K562 (cell line): Measurements from ENCODE around the gene MAP1LC3B2. TPM values are rescaled to one million over a fixed set of nuclear protein-coding genes. Genes with fewer than 3 reads are reported as not detected.

ENCODE experiments used
- ATAC-seq: fragments of 200-7000 bp; cut with Tn5 transposase; 3 replicates; pipeline ENCODE4 v1.9.1; 2020; ENCODE audit warnings: moderate library complexity
- BruUV-seq: library from RNA; stranded (reverse); fragments of 400-500 nt; replicated peaks from 2 replicates; lab custom pipeline; 2021; lab: Mats Ljungman, UMichigan
- CTCF ChIA-PET: fragments of 300-600 bp; formaldehyde crosslinking; extraction: SDS; loops from one replicate; lab custom pipeline; 2021; ENCODE audit warnings: low intra/inter-chr PET ratio; lab: Yijun Ruan, JAX
- POLR2A ChIA-PET: fragments of 300-600, 350-650 bp; sonication (Branson Sonifier 250); formaldehyde crosslinking; extraction: SDS; loops from one replicate; lab custom pipeline; 2021; ENCODE audit warnings: antibody characterized with exemption, inconsistent platforms; lab: Yijun Ruan, JAX
- DNase-seq, 4 experiments: peaks; one replicate each; pipeline versions ENCODE4 v3.0.0 to v3.0.0-alpha.2; 2011 to 2018; ENCODE audit warnings: low spot score in 3 of 4, mixed read lengths in 3 of 4; ENCODE audit errors: extremely low read depth in 1 of 4
- FAIRE-seq: peaks from 2 replicates; lab custom pipeline; 2011; peaks lifted over from hg19 to GRCh38; lab: Jason Lieb, UNC
- H2AFZ ChIP-seq: 2 replicates; pipeline ENCODE4 v1.6.0; 2011; ENCODE audit warnings: low read depth, low read length, control low read depth, inconsistent platforms
- H3K27ac ChIP-seq: fragments of 200-600 bp; 3 replicates; pipeline ENCODE4 v1.8.0; 2011; ENCODE audit warnings: low read depth, mild to moderate bottlenecking, control low read depth, inconsistent platforms, low read length, moderate library complexity, mixed read lengths; ENCODE audit errors: extremely low read depth
- H3K27me3 ChIP-seq, 2 experiments: fragments of 300-600 bp in 1 of 2; 2 replicates in 1 of 2; 3 replicates in 1 of 2; pipeline versions ENCODE4 v1.6.0 to v1.8.0; 2011; ENCODE audit warnings: inconsistent platforms in 2 of 2, low read length in 2 of 2, mild to moderate bottlenecking in 1 of 2, mixed read lengths in 1 of 2, moderate library complexity in 1 of 2; ENCODE audit not compliant: control insufficient read depth in 2 of 2, insufficient read depth in 2 of 2
- H3K36me3 ChIP-seq: fragments of 300-600 bp; 3 replicates; pipeline ENCODE4 v1.8.0; 2011; ENCODE audit warnings: mild to moderate bottlenecking, low read length, inconsistent platforms; ENCODE audit not compliant: control insufficient read depth, insufficient read depth
- H3K4me1 ChIP-seq, 2 experiments: fragments of 200-600 bp in 1 of 2; replicated peaks in 1 of 2; 2 replicates in 1 of 2; 3 replicates in 1 of 2; pipeline versions ENCODE4 v1.5.1 to v1.8.0; 2011; ENCODE audit warnings: inconsistent platforms in 2 of 2, low read length in 2 of 2, mild to moderate bottlenecking in 1 of 2, mixed read lengths in 1 of 2, moderate library complexity in 1 of 2; ENCODE audit not compliant: control insufficient read depth in 2 of 2, insufficient read depth in 2 of 2
- H3K4me2 ChIP-seq: 2 replicates; pipeline ENCODE4 v1.6.1; 2011; ENCODE audit warnings: low read length, control low read depth, inconsistent platforms, mixed read lengths; ENCODE audit not compliant: insufficient read depth
- H3K4me3 ChIP-seq: fragments of 200-600 bp; sonication (generic), shearing (Covaris generic); 2 replicates; pipeline ENCODE4 v1.5.1; 2016; ENCODE audit warnings: control low read depth, inconsistent platforms
- H3K79me2 ChIP-seq: fragments of 200-600 bp; 3 replicates; pipeline ENCODE4 v1.8.0; 2011; ENCODE audit warnings: low read length, inconsistent platforms; ENCODE audit not compliant: control insufficient read depth, insufficient read depth
- H3K9ac ChIP-seq, 2 experiments: 2 replicates each; pipeline versions ENCODE4 v1.6.0 to v1.6.1; 2011; ENCODE audit warnings: low read depth in 2 of 2, low read length in 2 of 2, control low read depth in 1 of 2, inconsistent platforms in 1 of 2, mild to moderate bottlenecking in 1 of 2, mixed read lengths in 1 of 2; ENCODE audit not compliant: insufficient read depth in 1 of 2
- H3K9me1 ChIP-seq: one replicate; pipeline ENCODE4 v1.6.0; 2011; ENCODE audit warnings: inconsistent platforms, mild to moderate bottlenecking, low read length, moderate library complexity; ENCODE audit not compliant: control insufficient read depth, insufficient read depth
- H3K9me3 ChIP-seq: replicated peaks from 2 replicates; pipeline ENCODE4 v1.5.1; 2011; ENCODE audit warnings: low read depth, low read length, inconsistent platforms; ENCODE audit not compliant: control insufficient read depth, insufficient read depth
- H4K20me1 ChIP-seq: replicated peaks from 2 replicates; pipeline ENCODE4 v1.6.1; 2011; ENCODE audit warnings: low read length, inconsistent platforms, mixed read lengths; ENCODE audit not compliant: control insufficient read depth, insufficient read depth
- FOXA3 ChIP-seq, 2 experiments: fragments of 450-650 bp in 1 of 2; sonication (generic) in 1 of 2; formaldehyde crosslinking; IDR thresholded peaks in 1 of 2; conservative IDR thresholded peaks in 1 of 2; 2 replicates each; pipeline versions ENCODE4 v1.4.0 to v1.8.0; 2020 to 2022; ENCODE audit warnings: mild to moderate bottlenecking in 2 of 2, missing genetic modification reagents in 1 of 2
- NUFIP1 ChIP-seq: fragments of 450-650 bp; IDR thresholded peaks from 2 replicates; pipeline ENCODE4 v1.6.1; 2018; ENCODE audit not compliant: partially characterized antibody
- POLR2AphosphoS5 ChIP-seq: IDR thresholded peaks from 2 replicates; pipeline ENCODE4 v1.6.1; 2011; ENCODE audit warnings: mild to moderate bottlenecking, low read depth, low read length, moderate library complexity; ENCODE audit not compliant: control insufficient read depth, insufficient read depth
- RUNX1 ChIP-seq: sonication (generic); IDR thresholded peaks from 2 replicates; pipeline ENCODE4 v1.6.1; 2016; ENCODE audit warnings: antibody characterized with exemption, low read depth
- SLC30A9 ChIP-seq: fragments of 250-450 bp; sonication (Bioruptor Pico); IDR thresholded peaks from 2 replicates; pipeline ENCODE4 v1.8.0; 2022; ENCODE audit warnings: mild to moderate bottlenecking, moderate library complexity
- SREBF2 ChIP-seq: sonication (generic); formaldehyde crosslinking; IDR thresholded peaks from 2 replicates; pipeline ENCODE4 v1.4.0; 2020; ENCODE audit warnings: mild to moderate bottlenecking, missing genetic modification reagents
- ZKSCAN1 ChIP-seq: fragments of 150-350 bp; IDR thresholded peaks from 2 replicates; pipeline ENCODE4 v1.6.1; 2016; ENCODE audit warnings: low read depth, low read length
- ZNF217 ChIP-seq: sonication (generic); formaldehyde crosslinking; IDR thresholded peaks from 2 replicates; pipeline ENCODE4 v1.8.0; 2022; ENCODE audit warnings: mild to moderate bottlenecking, missing genetic modification reagents
- ZNF316 ChIP-seq: fragments of 450-650 bp; IDR thresholded peaks from 2 replicates; pipeline ENCODE4 v1.6.1; 2016
- WGBS: fragments of 100-300 bp; shearing (Covaris generic); methylation state at CpG from one replicate; pipeline ENCODE4 v1.1.6; 2016; ENCODE audit warnings: low coverage, mixed read lengths; ENCODE audit not compliant: insufficient coverage; ENCODE audit errors: missing lambda C conversion rate; 5-methylcytosine and 5-hydroxymethylcytosine counted together
- in situ Hi-C: fragments of 300-500 bp; cut with MboI; formaldehyde crosslinking; loops from 4 replicates; pipeline ENCODE4 v1.15.0; 2018; ENCODE audit warnings: inconsistent platforms, mixed read lengths
- intact Hi-C: fragments of 100-400 bp; cut with micrococcal nuclease; formaldehyde crosslinking; loops from 2 replicates; pipeline ENCODE4 v1.14.2; 2022
- polyA plus RNA-seq, 8 experiments: library from polyadenylated mRNA; depleted of rRNA in 4 of 8; stranded (reverse) in 5 of 8; unstranded in 3 of 8; fragments of >200 nt; fragmentation: Nextera tagmentation in 2 of 8; fragmentation: Illumina TruSeq in 1 of 8; extraction: Ambion mirVana in 2 of 8; extraction: Trizol in 1 of 8; gene quantifications; 2 replicates each; pipeline versions ENCODE4 v1.2.1 to v1.2.3, GENCODE V29; 2011 to 2014; ENCODE audit warnings: inconsistent platforms in 1 of 8, missing spikeins in 1 of 8
- total RNA-seq, 7 experiments: library from RNA; depleted of rRNA in 6 of 7; stranded (reverse); fragments of >200 nt in 6 of 7; fragmentation: Illumina TruSeq in 2 of 7; extraction: Trizol in 2 of 7; gene quantifications; 2 replicates each; pipeline versions ENCODE4 v1.2.1 to v1.2.3, GENCODE V29; 2011 to 2021; ENCODE audit warnings: low replicate concordance in 1 of 7
- TF ChIP-seq, protein P1 (sequence below): sonication (generic); IDR thresholded peaks from 2 replicates; pipeline ENCODE4 v1.6.1; 2016
- TF ChIP-seq, protein P2 (sequence below), 2 experiments: fragments of 450-650 bp; IDR thresholded peaks; 2 replicates each; pipeline ENCODE4 v1.6.1; 2016; ENCODE audit warnings: mild to moderate bottlenecking in 2 of 2, borderline replicate concordance in 1 of 2, low read depth in 1 of 2, moderate library complexity in 1 of 2

The MAP1LC3B2 gene
- total and polyA plus RNA-seq, 9 of the 15 experiments (the other 6 are each of a cell fraction or from before 2014, with no cell fraction given): 0.53 to 2.8 (median 0.76) TPM; not detected in 2

DNA sequence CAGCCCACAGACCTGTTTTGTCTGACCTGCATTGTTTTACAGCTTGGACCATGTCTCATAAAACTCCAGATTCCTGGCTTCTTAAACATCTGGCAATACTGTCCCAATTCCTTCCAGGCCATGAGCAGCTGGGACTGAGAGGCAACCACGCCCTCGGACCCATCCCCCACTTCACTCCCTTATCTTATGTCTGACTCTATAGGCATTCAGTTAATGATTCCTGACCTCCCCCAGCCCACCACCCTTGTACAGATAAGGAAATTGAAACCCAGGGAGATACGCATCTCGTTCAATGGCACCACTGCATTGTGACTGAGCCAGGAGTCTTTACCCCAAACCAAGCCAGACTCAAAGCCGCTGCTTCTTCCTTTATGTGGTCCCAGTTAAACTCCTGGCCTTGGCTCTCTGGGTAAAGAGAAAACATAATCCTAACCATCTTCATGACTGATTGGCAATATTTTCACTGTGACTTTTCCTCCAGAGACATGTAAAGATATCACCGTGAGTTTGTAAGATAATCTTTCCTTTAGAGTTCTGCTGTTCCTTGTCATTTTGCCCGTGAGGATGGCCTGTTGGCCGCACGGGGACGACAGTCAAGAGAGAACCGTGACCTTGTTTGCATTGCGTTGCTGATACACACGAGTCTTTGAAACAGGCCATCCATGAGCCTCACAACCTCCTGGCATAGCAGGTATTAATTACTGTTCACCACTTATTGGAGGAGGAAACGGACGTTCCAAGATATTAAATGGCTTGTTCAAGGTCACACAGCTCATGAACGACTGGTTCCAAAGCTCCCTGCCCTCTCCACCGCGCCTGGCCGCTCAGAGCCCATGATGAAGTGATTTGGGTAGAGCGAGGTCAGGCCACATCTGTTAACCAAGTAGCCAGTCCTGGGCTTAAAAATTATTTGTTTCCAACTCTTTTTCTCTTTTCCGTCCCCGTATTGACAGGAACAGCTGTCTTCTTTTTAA is 39.4 kb downstream of the MAP1LC3B2 start:
- Histone ChIP-seq H3K36me3 (no peaks in the 10 kb centered on the region), H3K27ac (peak overlapping the region; percentile 85), H3K27me3 (no peaks in the 10 kb centered on the region), H3K4me2 (peak overlapping the region; percentile 71), H3K4me3 (no peak overlapping the region), H3K9me1 (no peaks in the 10 kb centered on the region), H4K20me1 (no peaks in the 10 kb centered on the region), H3K4me1 (peaks cover 34 to 43% of the 10 kb centered on the region in 2 experiments), H3K79me2 (no peaks in the 10 kb centered on the region), H3K9ac (peak overlapping the region; percentile 71 to 73; a peak in 3 of 4 replicates), H2AFZ (peak overlapping the region; percentile 92), H3K9me3 (no peaks in the 10 kb centered on the region)
- ATAC-seq: peak; percentile 70
- in situ Hi-C loops: no loop called here
- POLR2A ChIA-PET: interaction anchor here (0.5 to 1.2 kb wide), 5 partner anchors 16 to 215 kb away, joined by 3 to 7 read pairs (median 3); no protein-coding TSS in a partner anchor
- WGBS: 12% methylated on average over 22 of the region's 22 CpGs
- DNase-seq: peak; percentile 68 to 82 (median 73)
- no TSS peak for BruUV-seq
- CTCF ChIA-PET: interaction anchor here (1.1 kb wide), 1 partner anchor 583 kb away, joined by 3 read pairs; no protein-coding TSS in a partner anchor
- peak; percentile 86 for FAIRE-seq
- intact Hi-C loops: loop anchor here (1.0 to 10.0 kb wide), 4 partner anchors 39 to 604 kb away; partner anchors contain the start of genes MAP1LC3B2 and MED13L
- TF ChIP-seq, protein P1, sequence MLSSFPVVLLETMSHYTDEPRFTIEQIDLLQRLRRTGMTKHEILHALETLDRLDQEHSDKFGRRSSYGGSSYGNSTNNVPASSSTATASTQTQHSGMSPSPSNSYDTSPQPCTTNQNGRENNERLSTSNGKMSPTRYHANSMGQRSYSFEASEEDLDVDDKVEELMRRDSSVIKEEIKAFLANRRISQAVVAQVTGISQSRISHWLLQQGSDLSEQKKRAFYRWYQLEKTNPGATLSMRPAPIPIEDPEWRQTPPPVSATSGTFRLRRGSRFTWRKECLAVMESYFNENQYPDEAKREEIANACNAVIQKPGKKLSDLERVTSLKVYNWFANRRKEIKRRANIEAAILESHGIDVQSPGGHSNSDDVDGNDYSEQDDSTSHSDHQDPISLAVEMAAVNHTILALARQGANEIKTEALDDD: peak; percentile 63
- TF ChIP-seq, protein P2, sequence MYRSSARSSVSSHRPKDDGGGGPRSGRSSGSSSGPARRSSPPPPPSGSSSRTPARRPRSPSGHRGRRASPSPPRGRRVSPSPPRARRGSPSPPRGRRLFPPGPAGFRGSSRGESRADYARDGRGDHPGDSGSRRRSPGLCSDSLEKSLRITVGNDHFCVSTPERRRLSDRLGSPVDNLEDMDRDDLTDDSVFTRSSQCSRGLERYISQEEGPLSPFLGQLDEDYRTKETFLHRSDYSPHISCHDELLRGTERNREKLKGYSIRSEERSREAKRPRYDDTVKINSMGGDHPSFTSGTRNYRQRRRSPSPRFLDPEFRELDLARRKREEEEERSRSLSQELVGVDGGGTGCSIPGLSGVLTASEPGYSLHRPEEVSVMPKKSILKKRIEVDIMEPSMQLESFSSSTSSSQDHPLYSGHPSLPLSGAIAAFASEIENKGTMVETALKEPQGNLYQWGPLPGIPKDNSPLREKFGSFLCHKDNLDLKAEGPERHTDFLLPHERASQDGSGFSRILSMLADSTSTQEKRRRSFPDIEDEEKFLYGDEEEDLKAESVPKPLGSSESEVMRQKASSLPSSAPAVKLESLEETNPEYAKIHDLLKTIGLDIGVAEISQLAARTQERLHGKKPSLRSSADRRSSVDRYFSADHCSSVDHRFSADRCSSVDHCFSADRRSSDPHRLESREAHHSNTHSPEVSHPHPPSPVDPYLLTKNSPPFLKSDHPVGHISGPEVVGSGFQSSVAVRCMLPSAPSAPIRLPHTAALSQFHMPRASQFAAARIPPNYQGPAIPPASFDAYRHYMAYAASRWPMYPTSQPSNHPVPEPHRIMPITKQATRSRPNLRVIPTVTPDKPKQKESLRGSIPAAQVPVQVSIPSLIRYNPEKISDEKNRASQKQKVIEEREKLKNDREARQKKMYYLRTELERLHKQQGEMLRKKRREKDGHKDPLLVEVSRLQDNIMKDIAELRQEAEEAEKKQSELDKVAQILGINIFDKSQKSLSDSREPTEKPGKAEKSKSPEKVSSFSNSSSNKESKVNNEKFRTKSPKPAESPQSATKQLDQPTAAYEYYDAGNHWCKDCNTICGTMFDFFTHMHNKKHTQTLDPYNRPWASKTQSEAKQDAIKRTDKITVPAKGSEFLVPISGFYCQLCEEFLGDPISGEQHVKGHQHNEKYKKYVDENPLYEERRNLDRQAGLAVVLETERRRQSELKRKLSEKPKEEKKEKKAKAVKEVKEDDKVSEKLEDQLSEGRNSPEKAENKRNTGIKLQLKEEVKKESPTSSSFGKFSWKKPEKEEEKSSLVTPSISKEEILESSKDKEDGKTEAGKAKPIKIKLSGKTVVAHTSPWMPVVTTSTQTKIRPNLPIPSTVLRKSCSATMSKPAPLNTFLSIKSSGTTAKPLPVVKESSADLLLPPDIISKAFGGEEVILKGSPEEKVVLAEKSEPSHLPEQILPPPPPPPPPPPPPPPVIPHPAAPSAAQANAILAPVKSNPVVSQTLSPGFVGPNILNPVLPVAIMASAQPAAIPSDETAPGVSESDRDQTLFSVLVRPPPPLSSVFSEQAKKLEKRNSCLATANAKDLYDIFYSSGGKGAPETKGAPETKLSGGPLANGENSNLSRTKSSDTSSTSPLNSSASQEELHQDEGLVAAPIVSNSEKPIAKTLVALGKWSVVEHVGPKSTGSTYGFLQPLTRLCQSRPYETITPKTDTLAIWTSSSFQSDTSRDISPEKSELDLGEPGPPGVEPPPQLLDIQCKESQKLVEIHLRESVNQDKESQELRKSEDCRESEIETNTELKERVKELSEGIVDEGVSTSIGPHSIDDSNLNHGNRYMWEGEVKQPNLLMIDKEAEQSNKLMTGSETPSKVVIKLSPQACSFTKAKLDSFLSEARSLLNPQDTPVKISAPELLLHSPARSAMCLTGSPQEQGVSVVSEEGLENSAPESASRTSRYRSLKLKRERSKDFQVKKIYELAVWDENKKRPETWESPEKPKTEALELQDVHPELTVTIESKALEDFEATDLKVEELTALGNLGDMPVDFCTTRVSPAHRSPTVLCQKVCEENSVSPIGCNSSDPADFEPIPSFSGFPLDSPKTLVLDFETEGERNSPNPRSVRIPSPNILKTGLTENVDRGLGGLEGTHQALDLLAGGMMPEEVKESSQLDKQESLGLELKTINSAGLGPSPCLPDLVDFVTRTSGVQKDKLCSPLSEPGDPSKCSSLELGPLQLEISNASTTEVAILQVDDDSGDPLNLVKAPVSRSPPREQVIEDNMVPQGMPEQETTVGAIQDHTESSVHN (IDR thresholded peaks at IDR 0.05; ENCODE audit: borderline replicate concordance in 1 of 2, low read depth in 1 of 2): peak in 1 of 2 experiments; percentile 65; a peak in 1 of 4 replicates
- TF ChIP-seq POLR2AphosphoS5 (no peak), ZNF316 (no peak), ZKSCAN1 (no peak), RUNX1 (no peak), SREBF2 (CRISPR knock-in tag) (no peak), ZNF217 (CRISPR knock-in tag) (no peak), FOXA3 (CRISPR knock-in tag; conservative IDR thresholded peaks at IDR 0.05 in 1 of 2, IDR thresholded peaks at IDR 0.05 in 1 of 2) (no peak; a peak in 1 of 4 replicates), SLC30A9 (CRISPR knock-in tag) (no peak), NUFIP1 (no peak)
